H9 (cell line): Measurements from ENCODE around the gene WNT3A. TPM values are rescaled to one million over a fixed set of nuclear protein-coding genes. Genes with fewer than 3 reads are reported as not detected.

Experiments
- DNase-seq: peaks from one replicate; pipeline ENCODE4 v3.0.0-alpha.2; 2017
- H2AFZ ChIP-seq: one replicate; pipeline ENCODE4 v1.6.1; 2013; ENCODE audit warnings: mild to moderate bottlenecking, low read length, control low read depth, moderate library complexity
- H2AK5ac ChIP-seq: 2 replicates; pipeline ENCODE4 v1.6.1; 2013; ENCODE audit warnings: low read length, control low read depth, mixed read lengths; ENCODE audit not compliant: insufficient read length
- H2BK120ac ChIP-seq: one replicate; pipeline ENCODE4 v1.6.1; 2013; ENCODE audit warnings: low read depth, mild to moderate bottlenecking, low read length, control low read depth, inconsistent platforms; ENCODE audit not compliant: poor library complexity, severe bottlenecking
- H2BK12ac ChIP-seq: 2 replicates; pipeline ENCODE4 v1.6.1; 2013; ENCODE audit warnings: low read length, control low read depth, mixed read lengths, low read depth; ENCODE audit not compliant: insufficient read length
- H2BK15ac ChIP-seq: 2 replicates; pipeline ENCODE4 v1.6.1; 2013; ENCODE audit warnings: low read depth, low read length, control low read depth
- H2BK20ac ChIP-seq: one replicate; pipeline ENCODE4 v1.6.1; 2013; ENCODE audit warnings: low read depth, mild to moderate bottlenecking, low read length, control low read depth, inconsistent platforms; ENCODE audit not compliant: poor library complexity, severe bottlenecking
- H2BK5ac ChIP-seq: 2 replicates; pipeline ENCODE4 v1.6.1; 2013; ENCODE audit warnings: low read length, control low read depth, mixed read lengths; ENCODE audit not compliant: insufficient read length
- H3K14ac ChIP-seq: 2 replicates; pipeline ENCODE4 v1.6.1; 2013; ENCODE audit warnings: low read length, control low read depth; ENCODE audit not compliant: insufficient read depth
- H3K18ac ChIP-seq: 2 replicates; pipeline ENCODE4 v1.6.1; 2013; ENCODE audit warnings: low read depth, mild to moderate bottlenecking, mixed read lengths, low read length, control low read depth; ENCODE audit not compliant: insufficient read length
- H3K23ac ChIP-seq: 2 replicates; pipeline ENCODE4 v1.6.1; 2013; ENCODE audit warnings: low read length, control low read depth, mixed read lengths, low read depth; ENCODE audit not compliant: insufficient read length
- H3K23me2 ChIP-seq: 2 replicates; pipeline ENCODE4 v1.6.1; 2013; ENCODE audit warnings: low read depth, mild to moderate bottlenecking, mixed read lengths, low read length, control low read depth; ENCODE audit not compliant: insufficient read length, poor library complexity, severe bottlenecking
- H3K27ac ChIP-seq: 2 replicates; pipeline ENCODE4 v1.5.1; 2013; ENCODE audit warnings: low read length, control low read depth, mixed read lengths, low read depth; ENCODE audit not compliant: insufficient read length
- H3K27me3 ChIP-seq: 2 replicates; pipeline ENCODE4 v1.6.1; 2013; ENCODE audit warnings: low read length, control low read depth, inconsistent platforms; ENCODE audit not compliant: insufficient read depth
- H3K4ac ChIP-seq: 2 replicates; pipeline ENCODE4 v1.6.1; 2013; ENCODE audit warnings: low read depth, mild to moderate bottlenecking, control low read depth, inconsistent platforms, low read length, moderate library complexity
- H3K4me1 ChIP-seq: 2 replicates; pipeline ENCODE4 v1.6.1; 2013; ENCODE audit warnings: low read length, control low read depth, inconsistent platforms; ENCODE audit not compliant: insufficient read depth
- H3K4me2 ChIP-seq: 2 replicates; pipeline ENCODE4 v1.6.1; 2013; ENCODE audit warnings: low read length, control low read depth, mixed read lengths; ENCODE audit not compliant: insufficient read length, insufficient read depth
- H3K56ac ChIP-seq: 2 replicates; pipeline ENCODE4 v1.6.1; 2013; ENCODE audit warnings: low read depth, mild to moderate bottlenecking, mixed read lengths, low read length, control low read depth; ENCODE audit not compliant: insufficient read length
- H3K79me1 ChIP-seq: 2 replicates; pipeline ENCODE4 v1.6.1; 2013; ENCODE audit warnings: low read depth, mild to moderate bottlenecking, moderate library complexity, low read length, control low read depth, inconsistent platforms; ENCODE audit not compliant: insufficient read depth, poor library complexity, severe bottlenecking
- H3K79me2 ChIP-seq: 2 replicates; pipeline ENCODE4 v1.6.1; 2013; ENCODE audit warnings: low read length, control low read depth, inconsistent platforms; ENCODE audit not compliant: insufficient read depth
- H3K9ac ChIP-seq: 2 replicates; pipeline ENCODE4 v1.6.1; 2013; ENCODE audit warnings: low read length, control low read depth, mixed read lengths; ENCODE audit not compliant: insufficient read length; ENCODE audit errors: extremely low read depth
- H3K9me3 ChIP-seq: one replicate; pipeline ENCODE4 v1.6.1; 2013; ENCODE audit warnings: low read depth, low read length, inconsistent platforms; ENCODE audit not compliant: control insufficient read depth
- H3T11ph ChIP-seq: one replicate; pipeline ENCODE4 v1.6.1; 2013; ENCODE audit warnings: mild to moderate bottlenecking, low read length, control low read depth, inconsistent platforms
- H4K20me1 ChIP-seq: one replicate; pipeline ENCODE4 v1.6.1; 2013; ENCODE audit not compliant: control insufficient read depth, insufficient read length, insufficient read depth
- H4K5ac ChIP-seq: 2 replicates; pipeline ENCODE4 v1.6.1; 2013; ENCODE audit warnings: low read depth, mild to moderate bottlenecking, mixed read lengths, low read length, control low read depth; ENCODE audit not compliant: insufficient read length
- H4K8ac ChIP-seq: replicated peaks from 2 replicates; pipeline ENCODE4 v1.6.1; 2013; ENCODE audit warnings: low read length, control low read depth, mixed read lengths, low read depth; ENCODE audit not compliant: insufficient read length
- H4K91ac ChIP-seq: 2 replicates; pipeline ENCODE4 v1.6.1; 2013; ENCODE audit warnings: low read depth, mild to moderate bottlenecking, moderate library complexity, mixed read lengths, low read length, control low read depth; ENCODE audit not compliant: insufficient read length
- H3K27ac Mint-ChIP-seq, 3 experiments: 2 replicates in 2 of 3; 3 replicates in 1 of 3; pipeline ENCODE4 v1.8.0; 2020 to 2021; ENCODE audit warnings: mixed read lengths in 3 of 3, mild to moderate bottlenecking in 1 of 3, moderate library complexity in 1 of 3
- H3K27me3 Mint-ChIP-seq: 2 replicates; pipeline ENCODE4 v1.8.0; 2021; ENCODE audit warnings: low read depth, mild to moderate bottlenecking, moderate library complexity, mixed read lengths
- H3K36me3 Mint-ChIP-seq, 3 experiments: 2 replicates in 2 of 3; 3 replicates in 1 of 3; pipeline ENCODE4 v1.8.0; 2020 to 2021; ENCODE audit warnings: low read depth in 3 of 3, mixed read lengths in 3 of 3; ENCODE audit not compliant: insufficient read depth in 1 of 3
- H3K4me1 Mint-ChIP-seq, 2 experiments: 2 replicates each; pipeline ENCODE4 v1.8.0; 2020; ENCODE audit warnings: mixed read lengths in 2 of 2
- H3K4me3 Mint-ChIP-seq, 2 experiments: 2 replicates in 1 of 2; 3 replicates in 1 of 2; pipeline ENCODE4 v1.8.0; 2020 to 2021; ENCODE audit warnings: mild to moderate bottlenecking in 2 of 2, mixed read lengths in 2 of 2, moderate library complexity in 1 of 2
- H3K9me3 Mint-ChIP-seq, 2 experiments: 2 replicates in 1 of 2; 3 replicates in 1 of 2; pipeline ENCODE4 v1.8.0; 2020; ENCODE audit warnings: mild to moderate bottlenecking in 2 of 2, mixed read lengths in 2 of 2, moderate library complexity in 1 of 2
- CTCF ChIP-seq: fragments of 200-600 bp; sonication (generic); conservative IDR thresholded peaks from 3 replicates; pipeline ENCODE4 v1.8.0; 2021; ENCODE audit warnings: antibody characterized with exemption, mild to moderate bottlenecking
- WGBS: extraction: QIAGEN DNeasy Blood & Tissue Kit; methylation state at CpG from one replicate; pipeline ENCODE4 v1.1.7; 2013; ENCODE audit warnings: missing lambda C conversion rate, low lambda C conversion rate, mixed read lengths; ENCODE audit not compliant: insufficient read length; ENCODE audit errors: extremely low coverage; 5-methylcytosine and 5-hydroxymethylcytosine counted together
- total RNA-seq: library from RNA; stranded (reverse); gene quantifications from 2 replicates; pipeline ENCODE4 v1.2.1, GENCODE V29; 2021

WNT3A gene
- total RNA-seq, 1 experiment from 2014 or later, result 0.17 TPM

- H3K27me3 ChIP-seq, result peaks cover 47% of the 10 kb centered on the region
These were observed 5.8 kb downstream of the WNT3A start for GRCh38 chr1:228012555-228012954.

More at GRCh38 chr1:228012555-228012954, 5.8 kb downstream of the WNT3A start:
- Mint-ChIP-seq H3K36me3 (no peaks in the 10 kb centered on the region; a peak in 1 of 7 replicates), H3K27me3 (peaks cover 95% of the 10 kb centered on the region), H3K27ac (no peak overlapping the region), H3K4me3 (no peak overlapping the region), H3K9me3 (no peaks in the 10 kb centered on the region), H3K4me1 (peaks cover 8 to 20% of the 10 kb centered on the region in 2 experiments)
- no peak overlapping the region for H2BK12ac ChIP-seq
- no peak overlapping the region for H2BK5ac ChIP-seq
- no peak overlapping the region for H2BK15ac ChIP-seq
- DNase-seq, result no peak
- no peak overlapping the region for H4K5ac ChIP-seq
- WGBS, result no CpG with 5 or more reads among the region's 5 CpGs
- no peak overlapping the region for H3K23ac ChIP-seq
- no peaks in the 10 kb centered on the region for H3K23me2 ChIP-seq
- H3K14ac ChIP-seq, result no peak overlapping the region
- no peak overlapping the region for H3K56ac ChIP-seq
- no peak overlapping the region for H4K91ac ChIP-seq
- no peak overlapping the region for H2BK20ac ChIP-seq
- no peak overlapping the region for H3K27ac ChIP-seq
- H3K18ac ChIP-seq, result no peak overlapping the region
- H2BK120ac ChIP-seq, result no peak overlapping the region
- H3K79me1 ChIP-seq, result no peaks in the 10 kb centered on the region
- H4K20me1 ChIP-seq, result no peaks in the 10 kb centered on the region
- no peak for TF ChIP-seq CTCF
- H3K4ac ChIP-seq, result no peak overlapping the region
- no peaks in the 10 kb centered on the region for H3K79me2 ChIP-seq
- H3K9ac ChIP-seq, result no peak overlapping the region
- H3K9me3 ChIP-seq, result no peaks in the 10 kb centered on the region
- no peak overlapping the region for H4K8ac ChIP-seq
- no peak overlapping the region for H3T11ph ChIP-seq
- H3K4me1 ChIP-seq, result no peaks in the 10 kb centered on the region
- H2AFZ ChIP-seq, result no peak overlapping the region
- H2AK5ac ChIP-seq, result no peak overlapping the region
- H3K4me2 ChIP-seq, result no peak overlapping the region
